OCI-LY7 (cell line): Measurements from ENCODE around the gene MIS12. TPM values are rescaled to one million over a fixed set of nuclear protein-coding genes. Genes with fewer than 3 reads are reported as not detected.

ENCODE experiments used
- Bru-seq: library from RNA; stranded (reverse); fragments of 400-500 nt; gene quantifications from one replicate; lab custom pipeline; 2021; lab: Mats Ljungman, UMichigan
- BruChase-seq, 2 experiments: library from RNA; stranded (reverse); fragments of 400-500 nt; gene quantifications; one replicate each; lab custom pipeline; 2021; lab: Mats Ljungman, UMichigan
- BruUV-seq: library from RNA; stranded (reverse); fragments of 400-500 nt; replicated peaks from 2 replicates; lab custom pipeline; 2021; lab: Mats Ljungman, UMichigan
- CTCF ChIA-PET: fragments of 300-600 bp; sonication (Branson Sonifier 250); formaldehyde crosslinking; loops from one replicate; lab custom pipeline; 2022; ENCODE audit warnings: antibody characterized with exemption; ENCODE audit not compliant: unreplicated experiment; lab: Charles Lee
- POLR2A ChIA-PET: fragments of 300-600 bp; sonication (Branson Sonifier 250); formaldehyde crosslinking; loops from one replicate; lab custom pipeline; 2022; ENCODE audit warnings: antibody characterized with exemption; lab: Charles Lee
- DNase-seq: peaks from one replicate; pipeline ENCODE4 v3.0.0-alpha.2; 2015; ENCODE audit warnings: low spot score
- H2AFZ ChIP-seq: fragments of 200-600 bp; sonication (generic), shearing (Covaris generic); 2 replicates; pipeline ENCODE4 v1.6.1; 2014; ENCODE audit warnings: mild to moderate bottlenecking, antibody characterized with exemption, low read length, moderate library complexity
- H3K27ac ChIP-seq: fragments of 200-600 bp; sonication (generic); 2 replicates; pipeline ENCODE4 v1.5.1; 2014; ENCODE audit warnings: mixed run types, low read depth, mild to moderate bottlenecking, moderate library complexity, low read length, inconsistent platforms; ENCODE audit not compliant: poor library complexity, severe bottlenecking
- H3K36me3 ChIP-seq: fragments of 200-600 bp; sonication (generic); 2 replicates; pipeline ENCODE4 v1.6.1; 2014; ENCODE audit warnings: mild to moderate bottlenecking, antibody characterized with exemption, low read length, moderate library complexity, mixed read lengths; ENCODE audit not compliant: insufficient read depth
- H3K4me1 ChIP-seq: fragments of 200-600 bp; sonication (generic); 2 replicates; pipeline ENCODE4 v1.5.1; 2014; ENCODE audit warnings: mild to moderate bottlenecking, low read length; ENCODE audit not compliant: insufficient read depth, poor library complexity, severe bottlenecking
- H3K4me2 ChIP-seq: fragments of 200-600 bp; sonication (generic); 2 replicates; pipeline ENCODE4 v1.6.1; 2014; ENCODE audit warnings: mild to moderate bottlenecking, low read length
- H3K4me3 ChIP-seq: fragments of 200-600 bp; sonication (generic); 2 replicates; pipeline ENCODE4 v1.5.1; 2014; ENCODE audit warnings: mild to moderate bottlenecking, low read depth, low read length; ENCODE audit not compliant: poor library complexity, severe bottlenecking
- H3K79me2 ChIP-seq: fragments of 200-600 bp; sonication (generic); 2 replicates; pipeline ENCODE4 v1.6.1; 2016; ENCODE audit warnings: low read depth, mild to moderate bottlenecking, low read length, moderate library complexity, mixed read lengths; ENCODE audit not compliant: insufficient read depth
- H3K9me2 ChIP-seq: fragments of 200-600 bp; sonication (generic); 2 replicates; pipeline ENCODE4 v1.6.1; 2016; ENCODE audit warnings: mild to moderate bottlenecking, low read length, mixed read lengths; ENCODE audit not compliant: insufficient read depth
- H3K9me3 ChIP-seq: fragments of 200-600 bp; sonication (generic); 2 replicates; pipeline ENCODE4 v1.6.1; 2014; ENCODE audit warnings: mild to moderate bottlenecking, mixed run types, low read length, mixed read lengths
- H4K20me1 ChIP-seq: fragments of 200-600 bp; sonication (generic); 2 replicates; pipeline ENCODE4 v1.6.1; 2014; ENCODE audit warnings: mild to moderate bottlenecking, antibody characterized with exemption, low read length, moderate library complexity, mixed read lengths; ENCODE audit not compliant: insufficient read depth
- CTCF ChIP-seq: fragments of 200-600 bp; sonication (generic); conservative IDR thresholded peaks from 2 replicates; pipeline ENCODE4 v1.5.1; 2014; ENCODE audit warnings: mild to moderate bottlenecking, antibody characterized with exemption, low read length, moderate library complexity, mixed read lengths
- EZH2phosphoT487 ChIP-seq: fragments of 200-600 bp; sonication (generic); IDR thresholded peaks from 2 replicates; pipeline ENCODE4 v1.6.1; 2018; ENCODE audit warnings: low read depth, borderline replicate concordance, mild to moderate bottlenecking, mixed run types, antibody characterized with exemption, low read length, moderate library complexity, mixed read lengths
- intact Hi-C: fragments of 100-400 bp; cut with micrococcal nuclease; formaldehyde crosslinking; loops from one replicate; pipeline ENCODE4 v1.10.0; 2022; ENCODE audit not compliant: unreplicated experiment
- long read RNA-seq: library from polyadenylated mRNA; stranded (forward); transcript quantifications from one replicate; pipeline ENCODE4 v2.0.0, GENCODE V29; 2022
- total RNA-seq, 2 experiments: library from RNA; depleted of rRNA in 1 of 2; stranded (reverse); fragments of >200 nt in 1 of 2; shearing (Covaris generic) in 1 of 2; gene quantifications; 2 replicates each; pipeline ENCODE4 v1.2.3, GENCODE V29; 2014 to 2022

The MIS12 gene
- total RNA-seq (2014; rRNA removed; shearing (Covaris generic)) (21.0 and 26.4 TPM in 2 replicates), total RNA-seq (2022) (35.0 and 36.3 TPM in 2 replicates), Bru-seq, nascent RNA (percentile 94 among the genes with signal in this experiment), BruChase-seq, experiment 1, labeled RNA remaining after a 6-hour chase (percentile 82 among the genes with signal in this experiment), BruChase-seq, experiment 2, labeled RNA remaining after a 2-hour chase (percentile 96 among the genes with signal in this experiment)
- long read RNA-seq, transcript MIS12-202 (2 exons, 2,204 nt), result major isoform, 26 of 72 reads
- long read RNA-seq, transcript MIS12-206 (3 exons, 2,691 nt), result minor isoform, 16 of 72 reads
- long read RNA-seq, partial matches to known transcripts, result 4 of 72 reads
- long read RNA-seq, other reads (novel, unspliced or antisense), result 26 of 72 reads

- Histone ChIP-seq H3K4me3 (peak within 1 kb of the TSS; percentile 85), H4K20me1 (peaks cover 14% of the 10 kb centered on the region), H2AFZ (peak within 1 kb of the TSS; percentile 57; the same call in 1 of the 2 replicates), H3K79me2 (peaks cover 71% of the 10 kb centered on the region), H3K4me2 (peak within 1 kb of the TSS; percentile 73), H3K9me2 (no peaks in the 10 kb centered on the region), H3K36me3 (peaks cover 71% of the 10 kb centered on the region), H3K9me3 (no peaks in the 10 kb centered on the region), H3K27ac (peak within 1 kb of the TSS; percentile 89), H3K4me1 (peaks cover 28% of the 10 kb centered on the region)
- ChIA-PET CTCF (interaction anchor here (1.0 kb wide), 1 partner anchor 47 kb away, joined by 3 read pairs; the partner anchor contains the start of gene C1QBP), POLR2A (interaction anchor here (0.5 to 1.1 kb wide), 4 partner anchors 13 to 18 kb away, joined by 3 to 7 read pairs (median 3); partner anchors contain the start of gene DHX33)
- intact Hi-C loops, result loop anchor here (1.0 to 5.0 kb wide), 3 partner anchors 17 to 96 kb away; partner anchors contain the start of genes NLRP1 and NUP88
- no TSS peak for BruUV-seq
- peak; percentile 99 for DNase-seq
- no peak for TF ChIP-seq EZH2phosphoT487
Observed at GRCh38 chr17:5486206-5487124, at the start of gene MIS12. TSS of gene MIS12 (plus strand) at chr17:5486566. CDS start at chr17:5488863, 2,297 bp downstream.

DNA sequence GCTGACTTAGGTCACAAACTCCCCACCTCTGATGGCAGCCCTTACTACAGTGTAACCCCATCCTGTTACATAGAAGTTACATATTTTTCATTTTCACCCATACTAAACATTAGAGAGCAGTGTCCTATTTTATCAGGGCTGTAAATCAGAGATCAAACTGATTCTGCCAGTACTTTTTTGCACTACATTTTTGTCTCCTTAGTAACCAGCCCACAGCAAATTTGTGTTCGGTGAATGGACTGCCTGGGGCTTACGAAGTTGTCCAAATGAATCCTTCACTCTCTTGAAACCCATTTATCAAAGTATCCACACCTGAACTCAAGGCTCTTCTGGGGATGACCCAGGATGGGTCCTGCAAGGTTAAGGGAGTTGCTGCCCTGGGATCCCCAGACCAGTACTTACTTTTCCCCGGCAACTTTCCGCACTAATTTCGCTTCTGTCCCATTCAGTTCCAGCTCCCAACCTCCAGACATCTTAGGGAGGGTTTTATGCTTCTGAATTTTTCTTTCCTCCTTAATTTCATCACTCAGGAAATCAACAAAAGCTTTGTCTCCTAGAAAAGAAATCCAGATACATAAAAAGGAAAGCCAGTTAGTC is 48.5 kb upstream of the MIS12 start:
- POLR2A ChIA-PET, result interaction anchor here (0.6 to 0.8 kb wide), 3 partner anchors 25 to 205 kb away, joined by 3 to 4 read pairs (median 3); no protein-coding TSS in a partner anchor
- peak overlapping the region; percentile 84 for H3K4me3 ChIP-seq
- H3K36me3 ChIP-seq, result peaks cover 86% of the 10 kb centered on the region
- H2AFZ ChIP-seq, result no peak overlapping the region
- no peak for DNase-seq
- peak overlapping the region; percentile 93 for H3K4me2 ChIP-seq
- no peaks in the 10 kb centered on the region for H3K9me3 ChIP-seq
- intact Hi-C loops, result loop anchor here (2.0 to 5.0 kb wide), 3 partner anchors 19 to 241 kb away; partner anchors contain the start of genes DHX33 and NUP88
- peaks cover 39% of the 10 kb centered on the region for H3K79me2 ChIP-seq
- H3K27ac ChIP-seq, result peak overlapping the region; percentile 58
- H3K9me2 ChIP-seq, result no peaks in the 10 kb centered on the region
- H4K20me1 ChIP-seq, result peaks cover 23% of the 10 kb centered on the region; the same call in 1 of the 2 replicates
- CTCF ChIA-PET, result interaction anchor here (1.8 kb wide), 1 partner anchor 19 kb away, joined by 4 read pairs; the partner anchor contains the start of gene NUP88
- H3K4me1 ChIP-seq, result peaks cover 27% of the 10 kb centered on the region
- no peak for TF ChIP-seq EZH2phosphoT487
- no peak for TF ChIP-seq CTCF
- no TSS peak for BruUV-seq
